IPS DF 6.9 (cell line): ENCODE results near the gene RCOR2.

Experiments
- DNase-seq: peaks from one replicate; pipeline ENCODE4 v3.0.0-alpha.2; 2013; ENCODE audit warnings: low read depth, low spot score
- H3K27ac ChIP-seq: one replicate; pipeline ENCODE4 v1.5.1; 2013; ENCODE audit warnings: low read length, control low read depth
- H3K27me3 ChIP-seq: 2 replicates; pipeline ENCODE4 v1.6.1; 2013; ENCODE audit warnings: mild to moderate bottlenecking, low read length; ENCODE audit not compliant: control insufficient read depth, insufficient read depth
- H3K36me3 ChIP-seq: 2 replicates; pipeline ENCODE4 v1.6.1; 2013; ENCODE audit warnings: low read length; ENCODE audit not compliant: control insufficient read depth, insufficient read depth
- H3K4me1 ChIP-seq: 2 replicates; pipeline ENCODE4 v1.6.1; 2013; ENCODE audit warnings: low read length; ENCODE audit not compliant: control insufficient read depth, insufficient read depth
- H3K4me3 ChIP-seq: 2 replicates; pipeline ENCODE4 v1.5.1; 2013; ENCODE audit warnings: mild to moderate bottlenecking, low read length
- H3K9me3 ChIP-seq: 2 replicates; pipeline ENCODE4 v1.6.1; 2013; ENCODE audit warnings: low read length, inconsistent platforms; ENCODE audit not compliant: control insufficient read depth, insufficient read depth
- WGBS: extraction: QIAGEN DNeasy Blood & Tissue Kit; methylation state at CpG from one replicate; pipeline ENCODE4 v1.1.7; 2013; ENCODE audit warnings: mixed read lengths, missing lambda C conversion rate; ENCODE audit not compliant: insufficient read length, insufficient coverage; 5-methylcytosine and 5-hydroxymethylcytosine counted together

The RCOR2 gene

GRCh38 chr11:63907063-63907462 lies 9.9 kb downstream of the RCOR2 start:
- H3K4me3 ChIP-seq = no peak overlapping the region
- no peaks in the 10 kb centered on the region for H3K27me3 ChIP-seq
- no CpG with 5 or more reads among the region's 6 CpGs for WGBS
- DNase-seq = no peak
- H3K36me3 ChIP-seq = peaks cover 17% of the 10 kb centered on the region
- H3K27ac ChIP-seq = no peak overlapping the region
- H3K4me1 ChIP-seq = peaks cover 19% of the 10 kb centered on the region
- no peaks in the 10 kb centered on the region for H3K9me3 ChIP-seq

- H3K4me3 ChIP-seq = no peak overlapping the region
- no peak for DNase-seq
- no CpG with 5 or more reads among the region's 7 CpGs for WGBS
- H3K9me3 ChIP-seq = no peaks in the 10 kb centered on the region
- H3K36me3 ChIP-seq = peaks cover 17% of the 10 kb centered on the region
- no peak overlapping the region for H3K27ac ChIP-seq
- H3K4me1 ChIP-seq = peaks cover 19% of the 10 kb centered on the region
- no peaks in the 10 kb centered on the region for H3K27me3 ChIP-seq
Measured at GRCh38 chr11:63906585-63906984, 10.4 kb downstream of the RCOR2 start.

GRCh38 chr11:63906087-63906486 lies 10.9 kb downstream of the RCOR2 start:
- no peak overlapping the region for H3K4me3 ChIP-seq
- H3K36me3 ChIP-seq = peaks cover 17% of the 10 kb centered on the region
- H3K27ac ChIP-seq = no peak overlapping the region
- no peak for DNase-seq
- H3K27me3 ChIP-seq = no peaks in the 10 kb centered on the region
- WGBS = no CpG with 5 or more reads among the region's 4 CpGs
- H3K9me3 ChIP-seq = no peaks in the 10 kb centered on the region
- H3K4me1 ChIP-seq = peaks cover 17% of the 10 kb centered on the region

- peaks cover 25% of the 10 kb centered on the region for H3K36me3 ChIP-seq
Measured at GRCh38 chr11:63905179-63905578, 11.8 kb downstream of the RCOR2 start.

GRCh38 chr11:63904743-63905142 lies 12.2 kb downstream of the RCOR2 start:
- no peaks in the 10 kb centered on the region for H3K27me3 ChIP-seq
- no peak for DNase-seq
- peaks cover 28% of the 10 kb centered on the region for H3K36me3 ChIP-seq
- H3K4me3 ChIP-seq = no peak overlapping the region
- WGBS = no CpG with 5 or more reads among the region's 13 CpGs
- no peak overlapping the region for H3K27ac ChIP-seq
- peaks cover 12% of the 10 kb centered on the region for H3K4me1 ChIP-seq
- no peaks in the 10 kb centered on the region for H3K9me3 ChIP-seq

More at GRCh38 chr11:63905179-63905578, 11.8 kb downstream of the RCOR2 start:
- H3K4me3 ChIP-seq = no peak overlapping the region
- H3K4me1 ChIP-seq = peaks cover 13% of the 10 kb centered on the region
- no peaks in the 10 kb centered on the region for H3K27me3 ChIP-seq
- DNase-seq = no peak
- H3K9me3 ChIP-seq = no peaks in the 10 kb centered on the region
- H3K27ac ChIP-seq = no peak overlapping the region
- no CpG with 5 or more reads among the region's 6 CpGs for WGBS

DNA sequence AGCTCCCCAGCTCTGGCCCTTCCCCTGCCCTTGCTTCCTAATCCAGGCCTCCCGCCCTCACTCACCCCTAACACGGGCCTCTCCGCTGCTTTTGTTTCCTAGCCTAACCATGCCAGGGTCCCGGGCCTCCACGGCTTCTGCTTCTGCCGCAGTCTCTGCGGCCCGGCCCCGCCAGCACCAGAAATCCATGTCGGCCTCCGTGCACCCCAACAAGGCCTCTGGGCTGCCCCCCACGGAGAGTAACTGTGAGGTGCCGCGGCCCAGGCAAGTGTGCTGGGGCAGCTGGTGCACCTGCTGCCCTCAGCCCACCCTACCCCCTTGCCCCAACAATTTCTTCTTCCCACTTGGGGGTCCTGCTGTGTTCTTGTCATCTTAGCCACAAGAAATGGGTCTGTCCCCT lies 13.1 kb downstream of the RCOR2 start:
- Histone ChIP-seq H3K4me1 (peaks cover 12% of the 10 kb centered on the region), H3K9me3 (no peaks in the 10 kb centered on the region), H3K36me3 (peaks cover 32% of the 10 kb centered on the region), H3K27ac (no peak overlapping the region), H3K27me3 (no peaks in the 10 kb centered on the region), H3K4me3 (no peak overlapping the region)
- no peak for DNase-seq
- no CpG with 5 or more reads among the region's 14 CpGs for WGBS

DNA sequence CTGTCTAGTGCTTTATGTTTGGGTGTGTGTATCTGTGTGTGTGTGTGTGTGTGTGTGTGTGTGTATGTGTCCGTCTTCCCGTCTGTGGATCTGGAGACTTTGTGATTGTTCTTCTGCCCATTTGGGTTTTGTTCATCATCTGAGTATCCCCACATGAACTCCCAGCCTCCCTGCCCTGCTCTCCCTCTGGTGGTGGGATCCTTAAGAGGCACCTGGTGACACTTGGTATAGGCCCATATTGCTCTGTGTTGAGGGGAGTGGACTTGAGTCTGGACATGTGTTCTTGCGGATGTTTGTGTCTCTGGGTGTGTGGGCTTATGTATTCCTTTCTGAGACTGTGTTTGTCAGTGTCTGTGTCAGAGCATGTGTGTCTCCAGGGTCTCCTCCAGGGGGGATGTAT lies 15.3 kb downstream of the RCOR2 start:
- H3K4me1 ChIP-seq = no peaks in the 10 kb centered on the region
- WGBS = no CpG with 5 or more reads among the region's 3 CpGs

DNA sequence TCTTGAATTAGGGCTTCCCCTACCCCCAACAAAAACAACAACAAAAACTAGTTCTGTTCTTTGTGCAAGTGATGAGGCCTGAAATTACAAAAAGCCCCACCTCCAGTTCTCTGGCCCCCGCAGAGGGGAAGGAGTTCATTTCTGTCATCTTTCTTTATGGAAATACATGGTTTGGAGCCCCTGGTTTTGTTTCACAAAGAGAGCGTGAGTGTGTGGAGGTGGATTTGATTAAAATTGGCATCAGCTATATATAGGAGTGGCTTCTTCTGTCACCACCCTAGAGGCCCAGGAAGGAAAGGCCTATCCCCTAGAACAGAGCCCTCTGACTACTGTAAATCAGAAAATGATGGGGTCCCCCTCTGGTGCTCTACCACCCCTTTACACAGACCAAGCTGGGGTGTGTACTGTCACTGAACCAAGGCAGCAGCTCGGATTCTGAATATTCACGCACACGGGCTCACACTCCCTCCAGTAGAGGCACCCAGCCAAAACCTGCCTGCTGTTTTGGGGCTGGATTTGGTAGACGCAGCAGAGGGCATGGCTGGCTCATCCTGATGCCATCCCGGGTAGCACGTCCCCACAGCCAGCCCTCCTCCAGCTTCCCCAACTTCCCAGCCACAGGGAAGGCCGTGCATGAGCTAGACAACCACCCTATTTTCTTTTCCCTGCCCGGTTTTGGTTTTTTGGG lies 19.4 kb downstream of the RCOR2 start:
- no peak overlapping the region for H3K27ac ChIP-seq
- H3K4me3 ChIP-seq = no peak overlapping the region
- H3K36me3 ChIP-seq = peaks cover 29% of the 10 kb centered on the region
- no peaks in the 10 kb centered on the region for H3K4me1 ChIP-seq
- no peaks in the 10 kb centered on the region for H3K27me3 ChIP-seq
- no CpG with 5 or more reads among the region's 10 CpGs for WGBS
- H3K9me3 ChIP-seq = no peaks in the 10 kb centered on the region
- no peak for DNase-seq

More for the DNA sequence above, 15.3 kb downstream of the RCOR2 start:
- Histone ChIP-seq H3K4me3 (no peak overlapping the region), H3K27me3 (no peaks in the 10 kb centered on the region), H3K9me3 (no peaks in the 10 kb centered on the region), H3K27ac (no peak overlapping the region), H3K36me3 (peaks cover 39% of the 10 kb centered on the region)
- no peak for DNase-seq

DNA sequence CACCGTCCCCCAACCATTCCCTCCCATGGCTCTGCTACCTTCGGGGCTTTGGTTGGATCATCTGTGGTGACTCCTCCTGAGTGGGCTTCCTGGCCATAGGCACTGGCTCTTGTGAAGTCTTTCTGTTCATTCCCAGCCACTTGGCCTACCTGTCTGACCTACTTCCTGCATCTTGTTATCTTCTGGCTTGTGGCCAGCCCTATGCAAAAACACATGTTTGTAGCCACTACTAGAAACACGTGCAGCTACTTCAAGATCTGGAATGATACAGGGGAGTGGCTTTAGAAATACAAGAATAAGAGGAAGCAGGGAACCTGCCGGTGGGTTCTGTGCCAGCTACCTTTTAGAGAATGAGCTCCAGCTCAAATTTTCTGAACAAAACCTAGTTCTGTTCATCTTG lies 20.9 kb downstream of the RCOR2 start:
- Histone ChIP-seq H3K36me3 (peaks cover 24% of the 10 kb centered on the region; the same call in 1 of the 2 replicates), H3K4me3 (no peak overlapping the region), H3K4me1 (no peaks in the 10 kb centered on the region), H3K9me3 (no peaks in the 10 kb centered on the region), H3K27me3 (no peaks in the 10 kb centered on the region), H3K27ac (no peak overlapping the region)
- DNase-seq = no peak
- WGBS = no CpG with 5 or more reads among the region's 4 CpGs

DNA sequence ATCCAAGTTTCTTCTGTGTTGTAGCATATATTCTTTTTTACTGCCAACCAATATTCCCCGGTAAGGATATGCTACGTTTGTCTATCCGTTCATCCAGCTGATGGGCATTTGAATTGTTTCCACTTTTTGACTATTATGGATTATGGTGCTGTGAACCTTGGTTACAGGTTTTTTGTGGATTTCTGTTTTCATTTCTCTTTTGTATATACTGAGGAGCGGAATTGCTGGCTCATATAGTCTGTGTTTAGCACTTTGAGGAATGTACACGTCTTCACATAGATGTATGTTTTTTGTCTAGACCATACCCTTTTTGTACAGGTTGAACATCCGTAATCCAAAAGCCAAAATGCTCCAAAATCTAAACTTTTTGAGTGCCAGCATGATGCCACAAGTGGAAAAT lies 23.6 kb downstream of the RCOR2 start:
- DNase-seq = no peak
- Histone ChIP-seq H3K9me3 (no peaks in the 10 kb centered on the region), H3K27me3 (no peaks in the 10 kb centered on the region), H3K27ac (no peak overlapping the region), H3K4me1 (peaks cover 7% of the 10 kb centered on the region; the same call in 1 of the 2 replicates), H3K36me3 (peaks cover 5% of the 10 kb centered on the region; the same call in 1 of the 2 replicates), H3K4me3 (no peak overlapping the region)
- no CpG with 5 or more reads among the region's 6 CpGs for WGBS

GRCh38 chr11:63892228-63892627 lies 24.7 kb downstream of the RCOR2 start:
- H3K4me3 ChIP-seq = no peak overlapping the region
- DNase-seq = no peak
- peaks cover 13% of the 10 kb centered on the region for H3K4me1 ChIP-seq
- 0 out of 2 replicates have a peak, but pooled peaks cover 3% of the 10 kb centered on the region for H3K36me3 ChIP-seq
- no peak overlapping the region for H3K27ac ChIP-seq
- WGBS = no CpG with 5 or more reads among the region's 3 CpGs
- no peaks in the 10 kb centered on the region for H3K9me3 ChIP-seq
- H3K27me3 ChIP-seq = no peaks in the 10 kb centered on the region
